AG20443 (cell line): ENCODE results near the gene GFI1.
"Not testable (repeated sequence)": the region's sequence is repeated elsewhere in the genome, so short reads cannot be mapped to it uniquely, and the experiment has no call there.

Experiments
- DNase-seq: peaks from one replicate; pipeline ENCODE4 v3.0.0; 2012; ENCODE audit warnings: low spot score, mixed read lengths

The GFI1 gene

GRCh38 chr1:92465256-92465647 lies 21.5 kb downstream of the GFI1 start:
- no peak for DNase-seq

- no peak for DNase-seq
These were observed 22.0 kb downstream of the GFI1 start for GRCh38 chr1:92464588-92465255.

- no peak for DNase-seq
These were observed 25.2 kb downstream of the GFI1 start for GRCh38 chr1:92461364-92462097.

- no peak for DNase-seq
These were observed 26.8 kb downstream of the GFI1 start for GRCh38 chr1:92459871-92460320.

- no peak for DNase-seq
These were observed 28.6 kb downstream of the GFI1 start for GRCh38 chr1:92458146-92458545.

GRCh38 chr1:92447976-92448375 lies 38.7 kb downstream of the GFI1 start:
- DNase-seq: no peak

GRCh38 chr1:92447033-92447681 lies 39.6 kb downstream of the GFI1 start:
- DNase-seq: no peak

GRCh38 chr1:92446546-92446945 lies 40.2 kb downstream of the GFI1 start:
- peak; percentile 36 for DNase-seq

GRCh38 chr1:92445865-92446264 lies 40.9 kb downstream of the GFI1 start:
- no peak for DNase-seq

GRCh38 chr1:92444351-92444750 lies 42.4 kb downstream of the GFI1 start:
- peak; percentile 40 for DNase-seq

- no peak for DNase-seq
These were observed 42.8 kb downstream of the GFI1 start for GRCh38 chr1:92443893-92444292.

- no peak for DNase-seq
These were observed 44.4 kb downstream of the GFI1 start for GRCh38 chr1:92442351-92442750.

GRCh38 chr1:92441697-92442342 lies 44.9 kb downstream of the GFI1 start:
- no peak for DNase-seq

GRCh38 chr1:92441316-92441696 lies 45.4 kb downstream of the GFI1 start:
- DNase-seq: no peak

- no peak for DNase-seq
These were observed 47.4 kb downstream of the GFI1 start for GRCh38 chr1:92439291-92439690.

GRCh38 chr1:92434572-92434971 lies 52.2 kb downstream of the GFI1 start:
- not testable (repeated sequence) for DNase-seq

GRCh38 chr1:92430030-92430429 lies 56.7 kb downstream of the GFI1 start:
- DNase-seq: no peak

GRCh38 chr1:92425617-92426016 lies 61.1 kb downstream of the GFI1 start:
- no peak for DNase-seq
